K562 (cell line): ENCODE measurements around the gene ATP5ME. TPM values are rescaled to one million over a fixed set of nuclear protein-coding genes. Genes with fewer than 3 reads are reported as not detected.

ENCODE experiments used
- ATAC-seq: fragments of 200-7000 bp; cut with Tn5 transposase; 3 replicates; pipeline ENCODE4 v1.9.1; 2020; ENCODE audit warnings: moderate library complexity
- BruUV-seq: library from RNA; stranded (reverse); fragments of 400-500 nt; replicated peaks from 2 replicates; lab custom pipeline; 2021; lab: Mats Ljungman, UMichigan
- CTCF ChIA-PET: fragments of 300-600 bp; formaldehyde crosslinking; extraction: SDS; loops from one replicate; lab custom pipeline; 2021; ENCODE audit warnings: low intra/inter-chr PET ratio; lab: Yijun Ruan, JAX
- POLR2A ChIA-PET: fragments of 300-600, 350-650 bp; sonication (Branson Sonifier 250); formaldehyde crosslinking; extraction: SDS; loops from one replicate; lab custom pipeline; 2021; ENCODE audit warnings: antibody characterized with exemption, inconsistent platforms; lab: Yijun Ruan, JAX
- DNase-seq, 4 experiments: peaks; one replicate each; pipeline versions ENCODE4 v3.0.0 to v3.0.0-alpha.2; 2011 to 2018; ENCODE audit warnings: low spot score in 3 of 4, mixed read lengths in 3 of 4; ENCODE audit errors: extremely low read depth in 1 of 4
- FAIRE-seq: peaks from 2 replicates; lab custom pipeline; 2011; peaks lifted over from hg19 to GRCh38; lab: Jason Lieb, UNC
- H2AFZ ChIP-seq: 2 replicates; pipeline ENCODE4 v1.6.0; 2011; ENCODE audit warnings: low read depth, low read length, control low read depth, inconsistent platforms
- H3K27ac ChIP-seq: fragments of 200-600 bp; 3 replicates; pipeline ENCODE4 v1.8.0; 2011; ENCODE audit warnings: low read depth, mild to moderate bottlenecking, control low read depth, inconsistent platforms, low read length, moderate library complexity, mixed read lengths; ENCODE audit errors: extremely low read depth
- H3K27me3 ChIP-seq, 2 experiments: fragments of 300-600 bp in 1 of 2; 2 replicates in 1 of 2; 3 replicates in 1 of 2; pipeline versions ENCODE4 v1.6.0 to v1.8.0; 2011; ENCODE audit warnings: inconsistent platforms in 2 of 2, low read length in 2 of 2, mild to moderate bottlenecking in 1 of 2, mixed read lengths in 1 of 2, moderate library complexity in 1 of 2; ENCODE audit not compliant: control insufficient read depth in 2 of 2, insufficient read depth in 2 of 2
- H3K36me3 ChIP-seq: fragments of 300-600 bp; 3 replicates; pipeline ENCODE4 v1.8.0; 2011; ENCODE audit warnings: mild to moderate bottlenecking, low read length, inconsistent platforms; ENCODE audit not compliant: control insufficient read depth, insufficient read depth
- H3K4me1 ChIP-seq, 2 experiments: fragments of 200-600 bp in 1 of 2; replicated peaks in 1 of 2; 2 replicates in 1 of 2; 3 replicates in 1 of 2; pipeline versions ENCODE4 v1.5.1 to v1.8.0; 2011; ENCODE audit warnings: inconsistent platforms in 2 of 2, low read length in 2 of 2, mild to moderate bottlenecking in 1 of 2, mixed read lengths in 1 of 2, moderate library complexity in 1 of 2; ENCODE audit not compliant: control insufficient read depth in 2 of 2, insufficient read depth in 2 of 2
- H3K4me2 ChIP-seq: 2 replicates; pipeline ENCODE4 v1.6.1; 2011; ENCODE audit warnings: low read length, control low read depth, inconsistent platforms, mixed read lengths; ENCODE audit not compliant: insufficient read depth
- H3K4me3 ChIP-seq: fragments of 200-600 bp; sonication (generic), shearing (Covaris generic); 2 replicates; pipeline ENCODE4 v1.5.1; 2016; ENCODE audit warnings: control low read depth, inconsistent platforms
- H3K79me2 ChIP-seq: fragments of 200-600 bp; 3 replicates; pipeline ENCODE4 v1.8.0; 2011; ENCODE audit warnings: low read length, inconsistent platforms; ENCODE audit not compliant: control insufficient read depth, insufficient read depth
- H3K9ac ChIP-seq, 2 experiments: 2 replicates each; pipeline versions ENCODE4 v1.6.0 to v1.6.1; 2011; ENCODE audit warnings: low read depth in 2 of 2, low read length in 2 of 2, control low read depth in 1 of 2, inconsistent platforms in 1 of 2, mild to moderate bottlenecking in 1 of 2, mixed read lengths in 1 of 2; ENCODE audit not compliant: insufficient read depth in 1 of 2
- H3K9me1 ChIP-seq: one replicate; pipeline ENCODE4 v1.6.0; 2011; ENCODE audit warnings: inconsistent platforms, mild to moderate bottlenecking, low read length, moderate library complexity; ENCODE audit not compliant: control insufficient read depth, insufficient read depth
- H3K9me3 ChIP-seq: replicated peaks from 2 replicates; pipeline ENCODE4 v1.5.1; 2011; ENCODE audit warnings: low read depth, low read length, inconsistent platforms; ENCODE audit not compliant: control insufficient read depth, insufficient read depth
- H4K20me1 ChIP-seq: replicated peaks from 2 replicates; pipeline ENCODE4 v1.6.1; 2011; ENCODE audit warnings: low read length, inconsistent platforms, mixed read lengths; ENCODE audit not compliant: control insufficient read depth, insufficient read depth
- GATA2 ChIP-seq: sonication (generic); formaldehyde crosslinking; IDR thresholded peaks from 2 replicates; pipeline ENCODE4 v1.4.0; 2020; ENCODE audit warnings: mild to moderate bottlenecking, missing genetic modification reagents
- HDAC6 ChIP-seq: IDR thresholded peaks from 2 replicates; pipeline ENCODE4 v1.6.1; 2012; ENCODE audit warnings: low read depth, mild to moderate bottlenecking, control low read depth, inconsistent platforms, low read length, moderate library complexity
- MTA3 ChIP-seq: fragments of 450-650 bp; formaldehyde crosslinking; IDR thresholded peaks from 2 replicates; pipeline ENCODE4 v1.6.1; 2017; ENCODE audit warnings: mild to moderate bottlenecking, borderline replicate concordance
- PHF21A ChIP-seq: fragments of 450-650 bp; IDR thresholded peaks from 2 replicates; pipeline ENCODE4 v1.6.1; 2017; ENCODE audit warnings: low read depth, borderline replicate concordance
- POLR2H ChIP-seq: IDR thresholded peaks from 2 replicates; pipeline ENCODE4 v1.6.1; 2016; ENCODE audit warnings: missing genetic modification characterization, low read depth, mild to moderate bottlenecking, control low read depth, missing compliant biosample characterization, moderate library complexity
- PURB ChIP-seq: sonication (generic); formaldehyde crosslinking; IDR thresholded peaks from 2 replicates; pipeline ENCODE4 v1.9.0; 2021; ENCODE audit warnings: low read depth, mild to moderate bottlenecking, missing genetic modification reagents
- RFX5 ChIP-seq: IDR thresholded peaks from 2 replicates; pipeline ENCODE4 v1.6.1; 2011; ENCODE audit warnings: low read depth, mild to moderate bottlenecking, improper control_type of control experiment, low read length
- SIN3A ChIP-seq, 2 experiments: fragments of 150-350 bp in 1 of 2; IDR thresholded peaks; 2 replicates each; pipeline ENCODE4 v1.6.1; 2011 to 2016; ENCODE audit warnings: borderline replicate concordance in 2 of 2, low read depth in 2 of 2, low read length in 2 of 2, mild to moderate bottlenecking in 2 of 2, moderate library complexity in 2 of 2; ENCODE audit not compliant: control insufficient read depth in 1 of 2
- TAF7 ChIP-seq: fragments of 450-650 bp; IDR thresholded peaks from 2 replicates; pipeline ENCODE4 v1.6.1; 2016; ENCODE audit warnings: missing genetic modification characterization, missing compliant biosample characterization
- ZNF354B ChIP-seq: fragments of 250-450 bp; sonication (Bioruptor Pico); IDR thresholded peaks from 2 replicates; pipeline ENCODE4 v1.4.0; 2020
- ZNF431 ChIP-seq: sonication (generic); formaldehyde crosslinking; IDR thresholded peaks from 2 replicates; pipeline ENCODE4 v1.8.0; 2022; ENCODE audit warnings: mild to moderate bottlenecking, missing genetic modification reagents
- ZNF584 ChIP-seq: fragments of 200-800 bp; sonication (Bioruptor generic); IDR thresholded peaks from 2 replicates; pipeline ENCODE4 v1.6.1; 2016; ENCODE audit warnings: low read depth, mild to moderate bottlenecking, missing genetic modification characterization, missing compliant biosample characterization
- ZNF717 ChIP-seq: fragments of 250-450 bp; sonication (Bioruptor Pico); IDR thresholded peaks from 2 replicates; pipeline ENCODE4 v1.5.0; 2021
- WGBS: fragments of 100-300 bp; shearing (Covaris generic); methylation state at CpG from one replicate; pipeline ENCODE4 v1.1.6; 2016; ENCODE audit warnings: low coverage, mixed read lengths; ENCODE audit not compliant: insufficient coverage; ENCODE audit errors: missing lambda C conversion rate; 5-methylcytosine and 5-hydroxymethylcytosine counted together
- in situ Hi-C: fragments of 300-500 bp; cut with MboI; formaldehyde crosslinking; loops from 4 replicates; pipeline ENCODE4 v1.15.0; 2018; ENCODE audit warnings: inconsistent platforms, mixed read lengths
- intact Hi-C: fragments of 100-400 bp; cut with micrococcal nuclease; formaldehyde crosslinking; loops from 2 replicates; pipeline ENCODE4 v1.14.2; 2022
- polyA plus RNA-seq, 8 experiments: library from polyadenylated mRNA; depleted of rRNA in 4 of 8; stranded (reverse) in 5 of 8; unstranded in 3 of 8; fragments of >200 nt; fragmentation: Nextera tagmentation in 2 of 8; fragmentation: Illumina TruSeq in 1 of 8; extraction: Ambion mirVana in 2 of 8; extraction: Trizol in 1 of 8; gene quantifications; 2 replicates each; pipeline versions ENCODE4 v1.2.1 to v1.2.3, GENCODE V29; 2011 to 2014; ENCODE audit warnings: inconsistent platforms in 1 of 8, missing spikeins in 1 of 8
- total RNA-seq, 7 experiments: library from RNA; depleted of rRNA in 6 of 7; stranded (reverse); fragments of >200 nt in 6 of 7; fragmentation: Illumina TruSeq in 2 of 7; extraction: Trizol in 2 of 7; gene quantifications; 2 replicates each; pipeline versions ENCODE4 v1.2.1 to v1.2.3, GENCODE V29; 2011 to 2021; ENCODE audit warnings: low replicate concordance in 1 of 7
- TF ChIP-seq, protein P1 (sequence below): sonication (generic); formaldehyde crosslinking; IDR thresholded peaks from 2 replicates; pipeline ENCODE4 v1.8.0; 2022; ENCODE audit warnings: mild to moderate bottlenecking, missing genetic modification reagents
- TF ChIP-seq, protein P2 (sequence below): fragments of 200-800 bp; sonication (Bioruptor generic); IDR thresholded peaks from 2 replicates; pipeline ENCODE4 v1.6.1; 2016; ENCODE audit warnings: missing genetic modification characterization, missing compliant biosample characterization
- TF ChIP-seq, protein P3 (sequence below): sonication (generic); formaldehyde crosslinking; IDR thresholded peaks from 2 replicates; pipeline ENCODE4 v1.5.0; 2020; ENCODE audit warnings: missing genetic modification reagents

Gene ATP5ME
- total and polyA plus RNA-seq, 9 of the 15 experiments (the other 6 are each of a cell fraction or from before 2014, with no cell fraction given): 509 to 2,480 (median 887) TPM

GRCh38 chr4:629915-630641, 44.0 kb downstream of the ATP5ME start:
- Histone ChIP-seq H3K4me1 (peaks cover 0 to 34% of the 10 kb centered on the region in 2 experiments; a peak in 2 of 5 replicates), H3K27me3 (peaks cover 24 to 68% of the 10 kb centered on the region in 2 experiments; a peak in 4 of 5 replicates), H4K20me1 (no peaks in the 10 kb centered on the region), H3K9me1 (no peaks in the 10 kb centered on the region), H3K9ac (peak overlapping the region in 1 of 2 experiments; percentile 17; a peak in 1 of 4 replicates), H3K36me3 (no peaks in the 10 kb centered on the region), H3K79me2 (no peaks in the 10 kb centered on the region), H3K27ac (no peak overlapping the region), H3K4me3 (no peak overlapping the region), H2AFZ (no peak overlapping the region), H3K9me3 (no peaks in the 10 kb centered on the region; the same call in 1 of the 2 replicates), H3K4me2 (no peak overlapping the region)
- FAIRE-seq (no peak), DNase-seq (no peak), ATAC-seq (no peak)
- intact Hi-C loops: no loop called here
- POLR2A ChIA-PET: interaction anchor here (1.0 kb wide), 1 partner anchor 15 kb away, joined by 3 read pairs; no protein-coding TSS in a partner anchor
- under 1% methylated on average over 16 of the region's 20 CpGs for WGBS
- in situ Hi-C loops: no loop called here
- BruUV-seq: no TSS peak
- CTCF ChIA-PET: no interaction called here
- no peak for TF ChIP-seq ZNF431 (CRISPR knock-in tag)
- TF ChIP-seq ZNF717 (CRISPR knock-in tag): no peak
- TF ChIP-seq, protein P1, sequence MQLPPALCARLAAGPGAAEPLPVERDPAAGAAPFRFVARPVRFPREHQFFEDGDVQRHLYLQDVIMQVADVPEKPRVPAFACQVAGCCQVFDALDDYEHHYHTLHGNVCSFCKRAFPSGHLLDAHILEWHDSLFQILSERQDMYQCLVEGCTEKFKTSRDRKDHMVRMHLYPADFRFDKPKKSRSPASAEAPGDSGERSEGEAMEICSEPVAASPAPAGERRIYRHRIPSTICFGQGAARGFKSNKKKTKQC (CRISPR knock-in tag): no peak
- no peak for TF ChIP-seq SIN3A (IDR thresholded peaks at IDR 0.05; ENCODE audit: borderline replicate concordance in 2 of 2, control insufficient read depth in 1 of 2, low read depth in 2 of 2, low read length in 2 of 2)
- no peak for TF ChIP-seq PURB (CRISPR knock-in tag)
- TF ChIP-seq HDAC6: no peak
- no peak for TF ChIP-seq TAF7 (tag)
- TF ChIP-seq ZNF584: no peak
- TF ChIP-seq POLR2H (tag): no peak
- TF ChIP-seq, protein P2, sequence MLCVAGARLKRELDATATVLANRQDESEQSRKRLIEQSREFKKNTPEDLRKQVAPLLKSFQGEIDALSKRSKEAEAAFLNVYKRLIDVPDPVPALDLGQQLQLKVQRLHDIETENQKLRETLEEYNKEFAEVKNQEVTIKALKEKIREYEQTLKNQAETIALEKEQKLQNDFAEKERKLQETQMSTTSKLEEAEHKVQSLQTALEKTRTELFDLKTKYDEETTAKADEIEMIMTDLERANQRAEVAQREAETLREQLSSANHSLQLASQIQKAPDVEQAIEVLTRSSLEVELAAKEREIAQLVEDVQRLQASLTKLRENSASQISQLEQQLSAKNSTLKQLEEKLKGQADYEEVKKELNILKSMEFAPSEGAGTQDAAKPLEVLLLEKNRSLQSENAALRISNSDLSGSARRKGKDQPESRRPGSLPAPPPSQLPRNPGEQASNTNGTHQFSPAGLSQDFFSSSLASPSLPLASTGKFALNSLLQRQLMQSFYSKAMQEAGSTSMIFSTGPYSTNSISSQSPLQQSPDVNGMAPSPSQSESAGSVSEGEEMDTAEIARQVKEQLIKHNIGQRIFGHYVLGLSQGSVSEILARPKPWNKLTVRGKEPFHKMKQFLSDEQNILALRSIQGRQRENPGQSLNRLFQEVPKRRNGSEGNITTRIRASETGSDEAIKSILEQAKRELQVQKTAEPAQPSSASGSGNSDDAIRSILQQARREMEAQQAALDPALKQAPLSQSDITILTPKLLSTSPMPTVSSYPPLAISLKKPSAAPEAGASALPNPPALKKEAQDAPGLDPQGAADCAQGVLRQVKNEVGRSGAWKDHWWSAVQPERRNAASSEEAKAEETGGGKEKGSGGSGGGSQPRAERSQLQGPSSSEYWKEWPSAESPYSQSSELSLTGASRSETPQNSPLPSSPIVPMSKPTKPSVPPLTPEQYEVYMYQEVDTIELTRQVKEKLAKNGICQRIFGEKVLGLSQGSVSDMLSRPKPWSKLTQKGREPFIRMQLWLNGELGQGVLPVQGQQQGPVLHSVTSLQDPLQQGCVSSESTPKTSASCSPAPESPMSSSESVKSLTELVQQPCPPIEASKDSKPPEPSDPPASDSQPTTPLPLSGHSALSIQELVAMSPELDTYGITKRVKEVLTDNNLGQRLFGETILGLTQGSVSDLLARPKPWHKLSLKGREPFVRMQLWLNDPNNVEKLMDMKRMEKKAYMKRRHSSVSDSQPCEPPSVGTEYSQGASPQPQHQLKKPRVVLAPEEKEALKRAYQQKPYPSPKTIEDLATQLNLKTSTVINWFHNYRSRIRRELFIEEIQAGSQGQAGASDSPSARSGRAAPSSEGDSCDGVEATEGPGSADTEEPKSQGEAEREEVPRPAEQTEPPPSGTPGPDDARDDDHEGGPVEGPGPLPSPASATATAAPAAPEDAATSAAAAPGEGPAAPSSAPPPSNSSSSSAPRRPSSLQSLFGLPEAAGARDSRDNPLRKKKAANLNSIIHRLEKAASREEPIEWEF (CRISPR knock-in tag): no peak
- no peak for TF ChIP-seq GATA2 (CRISPR knock-in tag)
- TF ChIP-seq PHF21A: no peak
- no peak for TF ChIP-seq MTA3
- TF ChIP-seq ZNF354B (CRISPR knock-in tag): no peak
- TF ChIP-seq, protein P3, sequence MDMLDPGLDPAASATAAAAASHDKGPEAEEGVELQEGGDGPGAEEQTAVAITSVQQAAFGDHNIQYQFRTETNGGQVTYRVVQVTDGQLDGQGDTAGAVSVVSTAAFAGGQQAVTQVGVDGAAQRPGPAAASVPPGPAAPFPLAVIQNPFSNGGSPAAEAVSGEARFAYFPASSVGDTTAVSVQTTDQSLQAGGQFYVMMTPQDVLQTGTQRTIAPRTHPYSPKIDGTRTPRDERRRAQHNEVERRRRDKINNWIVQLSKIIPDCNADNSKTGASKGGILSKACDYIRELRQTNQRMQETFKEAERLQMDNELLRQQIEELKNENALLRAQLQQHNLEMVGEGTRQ (CRISPR knock-in tag): no peak
- TF ChIP-seq RFX5: no peak
